Pancreas (tissue), 10 donors: ENCODE results near the gene SHF. TPM values are rescaled to one million over a fixed set of nuclear protein-coding genes. Genes with fewer than 3 reads are reported as not detected.

ENCODE experiments used
- ATAC-seq, 4 donors: fragments of 200-7000 bp; cut with Tn5 transposase; one replicate each; pipeline versions ENCODE4 v1.8.0 to v1.9.1; 2020; ENCODE audit warnings: mild to moderate bottlenecking in 4 of 4, moderate library complexity in 4 of 4
- DNase-seq, 6 donors: peaks; one replicate each; pipeline ENCODE4 v3.0.0-alpha.2; 2020
- FAIRE-seq: peaks from 2 replicates; lab custom pipeline; 2012; peaks lifted over from hg19 to GRCh38; lab: Jason Lieb, UNC
- H3K27ac ChIP-seq, 4 donors: fragments of 200-600 bp; sonication (generic); 1 replicate in 3 of 4; 2 replicates in 1 of 4; pipeline versions ENCODE4 v1.5.0 to v1.8.0; 2020
- H3K27me3 ChIP-seq, 4 donors: fragments of 200-600 bp; one replicate each; pipeline ENCODE4 v1.8.0; 2021
- H3K36me3 ChIP-seq, 3 donors: fragments of 200-600 bp; sonication (generic) in 1 of 3; one replicate each; pipeline versions ENCODE4 v1.5.0 to v1.8.0; 2020 to 2021
- H3K4me1 ChIP-seq, 3 donors: fragments of 200-600 bp; one replicate each; pipeline ENCODE4 v1.8.0; 2021
- H3K4me3 ChIP-seq, 4 donors: fragments of 200-600 bp; sonication (generic) in 2 of 4; one replicate each; pipeline versions ENCODE4 v1.5.0 to v1.8.0; 2020 to 2021
- H3K9me3 ChIP-seq, 4 donors: fragments of 200-600 bp; one replicate each; pipeline ENCODE4 v1.8.0; 2021
- WGBS, 2 donors: extraction: QIAGEN DNeasy Blood & Tissue Kit; methylation state at CpG; one replicate each; pipeline ENCODE4 v1.1.7; 2013; 5-methylcytosine and 5-hydroxymethylcytosine counted together
- intact Hi-C, 3 donors: fragments of 100-400 bp; cut with DNase I; formaldehyde crosslinking; loops; one replicate each; pipeline versions ENCODE4 v1.11.1 to v1.14.2; 2022
- polyA plus RNA-seq, 2 donors: library from polyadenylated mRNA; stranded (reverse); fragments of 200-250 nt; gene quantifications; one replicate each; pipeline ENCODE4 v1.2.3, GENCODE V29; 2013
- total RNA-seq, 6 donors: library from RNA; stranded (reverse); fragmentation: NEBNext Ultra II Directional in 4 of 6; extraction: Animal tissue kit (Norgen Biotek cat#: 25700) in 4 of 6; gene quantifications; one replicate each; pipeline versions ENCODE4 v1.2.1 to v1.2.4, GENCODE V29; 2021 to 2023
- TF ChIP-seq, protein P1 (sequence below), 4 donors: fragments of 200-600 bp; sonication (generic) in 3 of 4; IDR thresholded peaks; one replicate each; pipeline versions ENCODE4 v1.5.0 to v1.8.0; 2021; ENCODE audit warnings: antibody characterized with exemption in 4 of 4
- donor health status: healthy with polysubstance abuse.
- donor health status: DM: no; HTN: no; CAD: no; lungs with moderate emphysema.
- donor health status: DM: no; HTN: no; CAD: no.
- donor health status: control.
- donor health status: control.
- donor health status: Bipolar disorder and iron deficiency.
- donor health status: DM: yes; HTN: yes; CAD: no.
- donor health status: DM: no; HTN: no; CAD: no.
- donor health status: DM: no; HTN: no; CAD: no.
- donor health status: DM: yes; HTN: yes; CAD: no.

Gene SHF
- total and polyA plus RNA-seq, 8 donors, result 1.0 to 3.7 (median 2.0) TPM

DNA sequence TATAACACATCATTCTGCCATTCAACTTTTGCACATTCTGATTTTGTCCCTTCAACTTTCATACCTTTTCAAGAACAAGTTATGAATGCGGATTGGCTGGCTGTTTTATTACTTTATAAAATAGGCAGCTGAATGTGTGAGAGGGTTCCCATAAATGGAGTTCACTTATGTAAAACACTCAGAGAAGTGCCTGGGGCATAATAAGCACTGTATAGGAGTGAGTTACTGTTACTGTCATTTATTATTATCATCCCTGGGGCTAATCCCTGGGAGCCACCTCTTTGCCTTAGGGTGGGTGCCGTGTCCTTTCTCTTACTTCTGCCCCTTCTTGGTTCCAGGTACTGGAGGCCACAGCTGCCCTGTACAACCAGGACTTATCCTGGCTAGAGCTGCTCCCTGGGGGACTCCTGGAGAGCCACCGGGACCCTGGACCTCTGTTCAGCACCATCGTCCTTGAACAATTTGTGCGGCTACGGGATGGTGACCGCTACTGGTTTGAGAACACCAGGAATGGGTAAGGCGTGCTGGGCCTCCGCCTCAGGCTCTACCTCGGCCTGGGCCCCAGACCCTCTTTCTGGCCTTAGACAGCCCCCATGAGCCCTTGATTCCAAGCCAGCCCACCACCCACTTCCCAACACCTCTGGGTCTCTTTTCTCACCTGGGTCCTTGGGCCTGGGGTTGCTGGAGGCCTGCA lies 47.1 kb downstream of the SHF start:
- TF ChIP-seq, protein P1, sequence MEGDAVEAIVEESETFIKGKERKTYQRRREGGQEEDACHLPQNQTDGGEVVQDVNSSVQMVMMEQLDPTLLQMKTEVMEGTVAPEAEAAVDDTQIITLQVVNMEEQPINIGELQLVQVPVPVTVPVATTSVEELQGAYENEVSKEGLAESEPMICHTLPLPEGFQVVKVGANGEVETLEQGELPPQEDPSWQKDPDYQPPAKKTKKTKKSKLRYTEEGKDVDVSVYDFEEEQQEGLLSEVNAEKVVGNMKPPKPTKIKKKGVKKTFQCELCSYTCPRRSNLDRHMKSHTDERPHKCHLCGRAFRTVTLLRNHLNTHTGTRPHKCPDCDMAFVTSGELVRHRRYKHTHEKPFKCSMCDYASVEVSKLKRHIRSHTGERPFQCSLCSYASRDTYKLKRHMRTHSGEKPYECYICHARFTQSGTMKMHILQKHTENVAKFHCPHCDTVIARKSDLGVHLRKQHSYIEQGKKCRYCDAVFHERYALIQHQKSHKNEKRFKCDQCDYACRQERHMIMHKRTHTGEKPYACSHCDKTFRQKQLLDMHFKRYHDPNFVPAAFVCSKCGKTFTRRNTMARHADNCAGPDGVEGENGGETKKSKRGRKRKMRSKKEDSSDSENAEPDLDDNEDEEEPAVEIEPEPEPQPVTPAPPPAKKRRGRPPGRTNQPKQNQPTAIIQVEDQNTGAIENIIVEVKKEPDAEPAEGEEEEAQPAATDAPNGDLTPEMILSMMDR (IDR thresholded peaks at IDR 0.05), result no peak
- Histone ChIP-seq H3K36me3 (no peaks in the 10 kb centered on the region), H3K27ac (no peak overlapping the region), H3K9me3 (no peaks in the 10 kb centered on the region), H3K4me1 (no peaks in the 10 kb centered on the region), H3K27me3 (no peaks in the 10 kb centered on the region), H3K4me3 (no peak overlapping the region)
- no peak for FAIRE-seq
- intact Hi-C loops, result no loop called here
- DNase-seq, result no peak
- WGBS, 2 donors, result 90 to 93% methylated on average over 9 to 10 of the region's 10 CpGs
- ATAC-seq, result no peak

DNA sequence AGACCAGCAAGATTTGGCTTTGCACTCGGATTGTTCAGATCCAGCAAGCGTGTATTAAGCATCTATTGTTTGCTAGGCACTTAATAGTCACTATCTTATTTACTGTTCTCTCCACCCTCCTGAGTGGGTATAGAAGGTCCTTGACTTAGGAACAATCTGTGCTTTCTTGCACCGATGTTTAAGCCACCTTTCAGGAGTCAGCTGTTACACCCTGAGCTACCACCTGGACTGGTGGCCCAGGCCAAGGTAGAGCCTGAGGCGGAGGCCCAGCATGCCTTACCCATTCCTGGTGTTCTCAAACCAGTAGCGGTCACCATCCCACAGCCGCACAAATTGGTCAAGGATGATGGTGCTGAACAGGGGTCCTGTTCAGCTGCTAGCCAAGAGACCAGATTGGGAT lies 48.0 kb downstream of the SHF start:
- no peak for FAIRE-seq
- ATAC-seq, result no peak
- H3K4me3 ChIP-seq, result no peak overlapping the region
- no peak for DNase-seq
- H3K36me3 ChIP-seq, result no peaks in the 10 kb centered on the region
- H3K27ac ChIP-seq, result no peak overlapping the region
- H3K4me1 ChIP-seq, result no peaks in the 10 kb centered on the region
- intact Hi-C loops, result no loop called here
- TF ChIP-seq, protein P1 (IDR thresholded peaks at IDR 0.05), result no peak
- H3K27me3 ChIP-seq, result no peaks in the 10 kb centered on the region
- no peaks in the 10 kb centered on the region for H3K9me3 ChIP-seq
- 73 to 74% methylated on average over 6 of the region's 6 CpGs for WGBS, 2 donors

DNA sequence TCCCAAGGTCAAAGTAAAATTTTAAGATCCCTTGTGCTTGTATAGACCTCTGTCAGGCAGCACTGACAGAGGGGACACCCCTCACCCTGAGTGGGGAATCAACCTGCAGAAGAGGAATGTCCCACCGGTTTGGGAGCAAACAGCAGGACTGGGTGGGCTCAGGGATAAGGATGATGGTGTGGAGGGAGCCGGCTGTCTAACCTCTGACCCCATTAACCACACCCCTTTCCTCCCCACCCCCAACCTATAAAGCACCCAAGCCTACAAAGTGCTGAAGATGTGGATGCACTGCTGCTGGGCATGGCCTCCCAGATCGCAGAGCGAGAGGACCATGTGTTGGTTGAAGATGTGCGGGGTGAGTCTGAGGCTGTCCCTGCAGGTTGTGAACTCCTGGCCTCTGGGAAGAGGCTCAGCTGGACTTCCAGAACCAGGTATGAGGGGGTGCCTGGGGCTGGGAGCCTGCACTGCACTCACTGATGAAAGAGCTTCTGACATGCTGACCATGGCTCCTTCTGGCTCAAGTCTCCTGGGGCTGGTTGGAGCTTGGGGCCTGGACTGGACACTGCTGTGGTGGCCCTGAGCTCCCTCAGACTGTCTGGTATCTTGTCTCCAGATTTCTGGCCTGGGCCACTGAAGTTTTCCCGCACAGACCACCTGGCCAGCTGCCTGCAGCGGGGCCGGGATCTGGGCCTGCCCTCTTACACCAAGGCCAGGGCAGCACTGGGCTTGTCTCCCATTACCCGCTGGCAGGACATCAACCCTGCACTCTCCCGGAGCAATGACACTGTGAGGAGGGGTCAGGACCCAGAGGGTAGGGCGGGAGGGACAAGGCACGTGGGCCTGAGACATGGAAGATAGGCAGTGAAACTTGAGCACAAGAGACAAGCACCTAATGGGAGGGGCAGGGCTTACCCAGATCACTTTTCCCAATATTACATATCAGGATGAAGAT lies 48.7 kb downstream of the SHF start:
- ATAC-seq (no peak), FAIRE-seq (no peak), DNase-seq (no peak)
- TF ChIP-seq, protein P1 (IDR thresholded peaks at IDR 0.05), result no peak
- no peak overlapping the region for H3K27ac ChIP-seq
- H3K9me3 ChIP-seq, result no peaks in the 10 kb centered on the region
- no peaks in the 10 kb centered on the region for H3K27me3 ChIP-seq
- H3K4me1 ChIP-seq, result no peaks in the 10 kb centered on the region
- 71 to 77% methylated on average over 12 of the region's 12 CpGs for WGBS, 2 donors
- no peak overlapping the region for H3K4me3 ChIP-seq
- H3K36me3 ChIP-seq, result no peaks in the 10 kb centered on the region
- intact Hi-C loops, result no loop called here

DNA sequence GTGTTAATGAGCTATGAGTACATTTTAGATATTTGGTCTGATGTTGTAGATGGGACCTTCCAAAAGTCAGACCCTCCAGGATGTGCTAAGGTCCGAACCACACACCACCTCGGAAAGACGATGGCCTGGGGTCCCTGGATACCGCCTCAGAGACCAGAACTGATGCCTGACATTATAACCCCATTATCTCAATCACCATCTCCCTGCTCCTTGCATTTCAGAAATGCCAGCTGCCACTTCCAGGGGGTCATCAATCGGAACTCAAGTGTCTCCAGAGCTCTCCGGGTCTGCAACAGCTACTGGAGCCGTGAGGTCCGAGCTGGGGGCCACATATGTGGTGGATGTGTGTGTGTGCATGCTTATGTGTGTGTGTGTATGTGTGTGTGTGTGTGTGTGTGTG lies 50.1 kb downstream of the SHF start:
- Histone ChIP-seq H3K4me1 (no peaks in the 10 kb centered on the region), H3K36me3 (no peaks in the 10 kb centered on the region), H3K4me3 (no peak overlapping the region), H3K9me3 (no peaks in the 10 kb centered on the region), H3K27ac (no peak overlapping the region), H3K27me3 (no peaks in the 10 kb centered on the region)
- TF ChIP-seq, protein P1 (IDR thresholded peaks at IDR 0.05), result no peak
- ATAC-seq, result no peak
- intact Hi-C loops, result no loop called here
- WGBS, 2 donors, result 64 to 81% methylated on average over 8 of the region's 8 CpGs
- DNase-seq, result no peak
- no peak for FAIRE-seq
